AG04450 (cell line): Measurements from ENCODE around the gene ANKRD13C. TPM values are rescaled to one million over a fixed set of nuclear protein-coding genes. Genes with fewer than 3 reads are reported as not detected.
A peak's percentile ranks its signal among the peaks of the same experiment; 100 is the strongest.

Source experiments
- CTCF ChIA-PET: fragments of 300-600, 350-600 bp; formaldehyde crosslinking; extraction: SDS; loops from one replicate; lab custom pipeline; 2022; ENCODE audit warnings: antibody characterized with exemption, inconsistent platforms; lab: Charles Lee
- POLR2A ChIA-PET: fragments of 350-600 bp; formaldehyde crosslinking; extraction: SDS; loops from one replicate; lab custom pipeline; 2021; ENCODE audit warnings: antibody characterized with exemption, inconsistent platforms; lab: Yijun Ruan, JAX
- DNase-seq: peaks from one replicate; pipeline ENCODE4 v3.0.0-alpha.2; 2011; ENCODE audit warnings: low read depth, low spot score
- H3K27ac ChIP-seq: one replicate; pipeline ENCODE4 v1.5.1; 2012; ENCODE audit warnings: low read depth, low read length, control low read depth
- H3K27me3 ChIP-seq: one replicate; pipeline ENCODE4 v1.6.0; 2012; ENCODE audit warnings: low read length; ENCODE audit not compliant: control insufficient read depth, insufficient read depth
- H3K4me3 ChIP-seq: 2 replicates; pipeline ENCODE4 v1.5.1; 2011; ENCODE audit warnings: mild to moderate bottlenecking, low read depth, low read length, control low read depth
- H3K9me3 ChIP-seq: 2 replicates; pipeline ENCODE4 v1.5.1; 2012; ENCODE audit warnings: low read length; ENCODE audit not compliant: control insufficient read depth, insufficient read depth
- CTCF ChIP-seq: IDR thresholded peaks from 2 replicates; pipeline ENCODE4 v1.5.1; 2011; ENCODE audit warnings: low read depth, low read length, control low read depth, inconsistent platforms
- polyA minus RNA-seq: library from RNA; depleted of rRNA, polyadenylated mRNA; stranded (reverse); fragments of >200 nt; gene quantifications from 2 replicates; pipeline ENCODE4 v1.2.3, GENCODE V29; 2011; rRNA and poly(A)+ RNA removed
- polyA plus RNA-seq: library from polyadenylated mRNA; depleted of rRNA; stranded (reverse); fragments of >200 nt; gene quantifications from 2 replicates; pipeline ENCODE4 v1.2.3, GENCODE V29; 2011; rRNA removed

Gene ANKRD13C
- polyA plus RNA-seq (12.5 and 18.1 TPM in 2 replicates), polyA minus RNA-seq (10.8 and 14.0 TPM in 2 replicates)

- ChIA-PET CTCF (no interaction called here), POLR2A (interaction anchor here (0.6 to 2.8 kb wide), 9 partner anchors 10 to 150 kb away, joined by 3 to 40 read pairs (median 4); partner anchors contain the start of genes CTH, LRRC40 and SRSF11)
- no peaks in the 10 kb centered on the region for H3K27me3 ChIP-seq
- DNase-seq = peak; percentile 90
- TF ChIP-seq CTCF = peak; percentile 21; the same call in 1 of the 2 replicates
- H3K27ac ChIP-seq = peak within 1 kb of the TSS; percentile 99
- H3K4me3 ChIP-seq = peak within 1 kb of the TSS; percentile 98
- peaks cover 7% of the 10 kb centered on the region; the same call in 1 of the 2 replicates for H3K9me3 ChIP-seq
Measured at GRCh38 chr1:70354332-70355110, at the start of gene ANKRD13C. Gene ANKRD13C, minus strand, starts transcription at chr1:70354722. Its CDS starts 314 bp downstream, at chr1:70354408.

- Histone ChIP-seq H3K9me3 (no peaks in the 10 kb centered on the region), H3K4me3 (no peak overlapping the region), H3K27ac (no peak overlapping the region), H3K27me3 (no peaks in the 10 kb centered on the region)
- ChIA-PET POLR2A (no interaction called here), CTCF (no interaction called here)
- no peak for DNase-seq
- TF ChIP-seq CTCF = no peak
Measured at GRCh38 chr1:70403759-70404158, 49.2 kb upstream of the ANKRD13C start.

- POLR2A ChIA-PET = no interaction called here
- DNase-seq = no peak
- no peaks in the 10 kb centered on the region for H3K9me3 ChIP-seq
- no peak overlapping the region for H3K27ac ChIP-seq
- H3K4me3 ChIP-seq = no peak overlapping the region
- no peaks in the 10 kb centered on the region for H3K27me3 ChIP-seq
- no peak for TF ChIP-seq CTCF
- CTCF ChIA-PET = no interaction called here
Measured at GRCh38 chr1:70401974-70402373, 47.5 kb upstream of the ANKRD13C start.

GRCh38 chr1:70400335-70400734, 45.8 kb upstream of the ANKRD13C start:
- Histone ChIP-seq H3K9me3 (no peaks in the 10 kb centered on the region), H3K4me3 (no peak overlapping the region), H3K27me3 (no peaks in the 10 kb centered on the region), H3K27ac (no peak overlapping the region)
- POLR2A ChIA-PET = no interaction called here
- CTCF ChIA-PET = no interaction called here
- TF ChIP-seq CTCF = no peak
- DNase-seq = no peak

- no peak for TF ChIP-seq CTCF
- H3K4me3 ChIP-seq = no peak overlapping the region
- POLR2A ChIA-PET = no interaction called here
Measured at GRCh38 chr1:70397013-70397412, 42.5 kb upstream of the ANKRD13C start.

More at GRCh38 chr1:70397013-70397412, 42.5 kb upstream of the ANKRD13C start:
- CTCF ChIA-PET = no interaction called here
- Histone ChIP-seq H3K9me3 (no peaks in the 10 kb centered on the region), H3K27ac (no peak overlapping the region), H3K27me3 (no peaks in the 10 kb centered on the region)
- DNase-seq = no peak
